Smooth muscle cell of the pulmonary artery (primary cell): ENCODE results near the gene ZMAT3. TPM values are rescaled to one million over a fixed set of nuclear protein-coding genes. Genes with fewer than 3 reads are reported as not detected.

Source experiments
- total RNA-seq: library from RNA; depleted of rRNA; stranded (reverse); fragments of >200 nt; gene quantifications from 2 replicates; pipeline ENCODE4 v1.2.3, GENCODE V29; 2014

ZMAT3 gene, protein sequence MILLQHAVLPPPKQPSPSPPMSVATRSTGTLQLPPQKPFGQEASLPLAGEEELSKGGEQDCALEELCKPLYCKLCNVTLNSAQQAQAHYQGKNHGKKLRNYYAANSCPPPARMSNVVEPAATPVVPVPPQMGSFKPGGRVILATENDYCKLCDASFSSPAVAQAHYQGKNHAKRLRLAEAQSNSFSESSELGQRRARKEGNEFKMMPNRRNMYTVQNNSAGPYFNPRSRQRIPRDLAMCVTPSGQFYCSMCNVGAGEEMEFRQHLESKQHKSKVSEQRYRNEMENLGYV
- 57.7 and 63.0 TPM in 2 replicates for total RNA-seq

DNA sequence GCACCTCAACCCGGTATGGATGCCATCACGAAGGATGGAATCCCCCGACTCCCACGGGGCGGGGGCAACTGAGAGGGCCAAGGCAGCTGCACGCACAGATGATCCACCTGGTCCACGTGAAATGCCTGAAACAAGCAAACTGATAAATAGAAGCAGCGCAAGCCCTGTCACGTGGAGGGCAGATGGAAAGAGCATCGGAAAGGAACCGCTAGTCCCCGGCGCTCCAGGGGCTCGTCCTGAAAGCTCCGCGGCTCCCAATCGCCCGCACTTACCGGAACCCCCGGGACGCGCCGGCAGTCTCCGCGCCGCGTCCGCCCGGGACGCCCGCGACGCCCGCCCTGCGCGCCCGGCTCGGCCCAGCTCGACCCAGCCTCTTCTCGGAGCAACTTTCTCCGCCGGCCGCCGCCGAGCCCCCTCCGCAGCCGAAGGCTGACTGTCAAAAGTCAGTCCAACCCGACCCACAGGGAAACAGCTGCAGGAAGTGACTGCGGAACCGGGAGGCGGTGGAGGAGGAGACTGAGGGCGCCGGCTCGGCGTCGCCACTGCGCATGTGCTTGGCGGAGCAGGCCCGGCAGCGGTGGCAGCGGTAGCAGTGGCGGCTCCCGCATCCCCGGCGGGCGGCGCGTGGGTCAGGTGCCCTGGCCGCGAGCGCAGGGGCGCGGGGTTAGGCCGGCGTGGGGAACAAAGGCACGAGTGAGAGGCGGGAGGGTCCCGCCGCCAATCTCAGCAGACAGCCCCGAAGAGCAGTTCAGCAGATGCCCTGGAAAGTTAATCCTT lies at the start of gene ZMAT3:
TSS of gene ZMAT3 (minus strand) at position 487 of the 777 bp plus-strand sequence. CDS start 4,057 bp downstream, outside the sequence.

Other genes with a start within 250 kb of the ZMAT3 start
- 28.5 and 40.5 TPM in 2 replicates for gene PIK3CA, start 76.5 kb upstream of the ZMAT3 start, total RNA-seq
- 0.76 and 1.0 TPM in 2 replicates for gene KCNMB3, start 179.3 kb upstream of the ZMAT3 start, total RNA-seq